GM10266 (cell line): ENCODE data around the gene THOC1.

Source experiments
- DNase-seq: peaks from one replicate; pipeline ENCODE4 v3.0.0; 2012; ENCODE audit errors: extremely low spot score
- CTCF ChIP-seq: IDR thresholded peaks from 2 replicates; pipeline ENCODE4 v1.5.1; 2012; ENCODE audit warnings: mild to moderate bottlenecking, low read depth; ENCODE audit not compliant: control insufficient read depth, insufficient read depth; ENCODE audit errors: missing control alignments

The THOC1 gene

GRCh38 chr18:217532-218336, 50.1 kb downstream of the THOC1 start:
- DNase-seq = no peak
- no peak for TF ChIP-seq CTCF

GRCh38 chr18:215448-216010, 52.3 kb downstream of the THOC1 start:
- DNase-seq = no peak
- no peak for TF ChIP-seq CTCF

- DNase-seq = no peak
- TF ChIP-seq CTCF = no peak
Observed at GRCh38 chr18:213966-214365, 53.9 kb downstream of the THOC1 start.

GRCh38 chr18:213505-213904, 54.3 kb downstream of the THOC1 start:
- DNase-seq = no peak
- TF ChIP-seq CTCF = no peak

GRCh38 chr18:212780-213179, 55.1 kb downstream of the THOC1 start:
- DNase-seq = no peak
- TF ChIP-seq CTCF = no peak

GRCh38 chr18:211582-211981, 56.3 kb downstream of the THOC1 start:
- TF ChIP-seq CTCF = no peak
- no peak for DNase-seq

GRCh38 chr18:210733-211132, 57.1 kb downstream of the THOC1 start:
- no peak for DNase-seq
- no peak for TF ChIP-seq CTCF
